Tibial nerve (tissue), 4 donors: ENCODE data around the gene ZNF157.

Experiments used
- CTCF ChIP-seq, 5 experiments: fragments of 200-600 bp in 3 of 5; fragments of 450-650 bp in 2 of 5; sonication (generic) in 3 of 5; IDR thresholded peaks; one replicate each; pipeline ENCODE4 v1.5.1; 2016 to 2019; ENCODE audit warnings: antibody characterized with exemption in 5 of 5, mild to moderate bottlenecking in 3 of 5, moderate library complexity in 2 of 5
- EP300 ChIP-seq, 2 donors: sonication (generic); formaldehyde crosslinking; IDR thresholded peaks; one replicate each; pipeline ENCODE4 v1.6.1; 2017; ENCODE audit warnings: antibody characterized with exemption in 2 of 2, mild to moderate bottlenecking in 1 of 2
- POLR2A ChIP-seq, 2 donors: fragments of 450-650 bp; IDR thresholded peaks; one replicate each; pipeline ENCODE4 v1.6.1; 2017; ENCODE audit warnings: antibody characterized with exemption in 2 of 2, mild to moderate bottlenecking in 2 of 2, moderate library complexity in 2 of 2

- TF ChIP-seq CTCF (IDR thresholded peaks at IDR 0.05) (no peak), POLR2A (IDR thresholded peaks at IDR 0.05) (no peak), EP300 (IDR thresholded peaks at IDR 0.05) (no peak)
Observed at GRCh38 chrX:47370278-47370677, at the start of gene ZNF157.
